ENCODE measurements around the gene ZNF23.

GRCh38 chr16:71410146-71410545, 51.9 kb downstream of the ZNF23 start:
- TF ChIP-seq CTCF (IDR thresholded peaks at IDR 0.05) (no peak), POLR2A (IDR thresholded peaks at IDR 0.05) (no peak)

Data from testis (tissue), 2 donors.